ENCODE measurements around the gene ZNF418.
"Not testable (repeated sequence)": the region's sequence is repeated elsewhere in the genome, so short reads cannot be mapped to it uniquely, and the experiment has no call there.

The ZNF418 gene

DNA sequence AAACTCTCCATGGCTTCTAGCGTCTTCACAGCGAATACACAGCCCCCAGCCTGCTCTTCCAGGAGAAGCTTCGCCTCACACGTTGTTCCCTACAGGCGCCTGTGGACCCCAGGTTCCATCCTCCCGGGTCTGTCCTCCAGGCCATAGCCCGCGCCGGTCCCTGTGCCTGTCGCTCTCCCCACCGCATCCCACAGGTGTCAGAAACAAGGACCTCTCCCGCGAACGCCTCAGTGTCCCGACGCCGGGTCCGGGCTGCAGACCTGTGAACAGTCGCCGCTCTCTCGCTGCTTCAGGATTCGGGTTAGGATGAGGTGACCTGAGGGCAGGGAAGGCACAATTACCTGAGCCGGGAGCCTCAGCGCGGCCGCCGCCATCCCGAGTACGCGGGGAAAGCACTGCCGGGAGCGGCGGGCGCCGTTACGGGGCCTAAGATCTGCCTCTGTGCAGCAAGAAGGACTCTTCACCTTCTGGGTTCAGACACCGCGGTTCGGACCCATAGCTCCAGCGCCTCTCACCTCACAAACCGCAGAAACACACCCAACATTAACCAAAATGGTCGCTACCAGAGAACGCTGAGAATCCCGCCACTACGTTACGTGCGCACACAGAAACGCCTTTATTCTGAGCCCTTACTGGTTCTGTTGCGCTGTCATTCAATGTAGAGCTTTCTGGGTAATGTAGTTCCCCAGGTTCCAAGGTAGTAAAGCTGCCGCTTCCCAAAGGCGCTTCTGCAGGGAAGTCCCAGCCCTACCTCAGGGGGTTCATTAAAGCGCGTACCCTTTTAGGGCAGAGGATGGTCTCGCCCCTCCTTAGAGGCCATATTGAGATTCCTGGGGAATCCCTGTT lies at the start of gene ZNF418:
Gene ZNF418 (minus strand): TSS at position 583 of the 846 bp plus-strand sequence. CDS start 1,580 bp downstream, outside the sequence.
- in situ Hi-C loops (cut with MboI; ENCODE audit: low sequenced_read_pairs) = no loop called here

DNA sequence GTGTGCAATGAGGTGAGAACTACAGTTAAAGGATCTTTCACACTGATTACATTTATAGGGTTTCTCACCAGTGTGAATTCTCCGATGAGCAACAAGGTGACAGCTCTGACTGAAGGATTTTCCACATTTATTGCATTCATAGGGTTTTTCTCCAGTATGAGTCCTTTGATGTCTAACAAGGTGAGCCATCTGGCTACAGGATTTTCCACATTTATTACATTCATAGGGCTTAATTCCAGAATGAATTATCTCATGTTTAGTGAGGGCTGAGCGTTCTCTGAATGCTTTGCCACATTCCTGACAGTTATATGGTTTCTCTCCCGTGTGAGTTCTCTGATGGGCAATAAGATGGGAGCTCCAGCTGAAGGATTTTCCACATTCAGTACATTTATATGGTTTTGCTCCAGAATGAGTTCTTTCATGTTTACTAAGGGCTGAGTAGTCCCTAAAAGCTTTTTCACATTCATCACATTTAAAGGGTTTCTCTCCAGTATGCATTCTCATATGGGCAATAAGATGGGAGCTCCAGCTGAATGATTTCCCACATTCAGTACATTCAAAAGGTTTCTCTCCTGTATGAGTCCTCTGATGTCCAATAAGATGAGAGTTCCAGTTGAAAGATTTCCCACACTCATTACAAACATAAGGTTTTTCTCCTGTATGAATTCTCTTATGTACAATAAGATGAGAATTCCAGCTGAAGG lies 43.5 kb upstream of the ZNF418 start:
- in situ Hi-C loops (cut with MboI; ENCODE audit: low sequenced_read_pairs) = no loop called here

DNA sequence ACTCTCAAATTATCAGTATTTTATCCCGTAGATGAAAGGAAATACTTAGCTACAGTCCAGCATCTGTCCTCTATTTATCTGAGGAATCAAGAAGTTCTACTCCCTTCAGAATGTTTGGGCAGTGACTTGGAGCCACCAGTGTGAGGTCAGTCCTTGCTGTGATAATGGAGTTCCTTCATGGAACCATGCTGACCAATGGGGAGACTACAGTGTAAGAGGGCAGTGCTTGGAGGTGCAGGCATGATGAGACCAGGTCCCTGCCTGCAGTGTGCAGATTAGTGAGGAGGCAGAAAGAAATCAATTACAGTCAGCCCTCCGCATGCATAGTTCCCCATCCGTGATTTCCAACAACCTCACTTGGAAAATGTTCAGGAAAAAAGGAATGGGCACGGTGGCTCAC lies 39.2 kb upstream of the ZNF418 start, which contains the start of gene C19orf18:
Gene C19orf18 (minus strand): TSS at position 101 of the 400 bp plus-strand sequence. CDS start 102 bp downstream, outside the sequence.
- in situ Hi-C loops (cut with MboI; ENCODE audit: low sequenced_read_pairs) = no loop called here

DNA sequence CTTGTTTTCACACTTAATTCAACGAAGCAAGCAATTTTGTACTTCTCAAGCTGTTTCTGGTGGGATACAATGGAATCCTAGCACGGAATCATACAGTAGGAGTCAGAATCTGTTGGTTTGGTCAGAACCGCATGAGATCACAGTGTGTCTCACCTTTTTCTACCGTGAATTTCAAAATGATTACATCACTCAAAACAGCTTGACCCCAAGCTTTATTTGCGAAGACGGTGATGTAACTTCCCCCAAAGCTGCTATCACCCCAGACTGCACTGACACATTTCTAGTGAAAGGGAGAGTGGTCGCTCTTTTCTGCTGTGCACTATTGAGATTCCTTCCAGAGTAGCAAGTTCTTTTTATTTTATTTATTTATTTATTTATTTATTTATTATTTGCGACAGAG lies 29.6 kb upstream of the ZNF418 start:
- in situ Hi-C loops (cut with MboI; ENCODE audit: low sequenced_read_pairs) = no loop called here

DNA sequence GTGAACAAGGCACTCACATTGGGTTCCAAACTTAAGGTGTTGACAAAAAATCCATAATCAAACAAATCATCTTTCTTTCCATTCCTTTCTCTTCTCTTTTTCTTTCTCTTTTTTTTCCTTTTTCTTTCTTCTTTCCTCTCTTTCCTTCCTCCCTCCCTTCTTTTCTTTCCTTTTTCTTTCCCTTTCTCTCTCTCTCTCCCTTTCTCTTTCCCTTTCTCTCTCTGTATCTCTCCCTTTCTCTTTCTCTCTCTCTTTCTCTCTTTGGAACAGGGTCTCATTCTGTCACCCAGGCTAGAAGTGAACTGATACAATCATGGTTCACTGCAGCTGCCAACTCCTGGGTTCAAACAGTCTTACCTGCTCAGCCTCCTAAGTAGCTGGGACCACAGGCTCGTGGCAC lies 26.6 kb upstream of the ZNF418 start:
- in situ Hi-C loops (cut with MboI; ENCODE audit: low sequenced_read_pairs) = no loop called here

DNA sequence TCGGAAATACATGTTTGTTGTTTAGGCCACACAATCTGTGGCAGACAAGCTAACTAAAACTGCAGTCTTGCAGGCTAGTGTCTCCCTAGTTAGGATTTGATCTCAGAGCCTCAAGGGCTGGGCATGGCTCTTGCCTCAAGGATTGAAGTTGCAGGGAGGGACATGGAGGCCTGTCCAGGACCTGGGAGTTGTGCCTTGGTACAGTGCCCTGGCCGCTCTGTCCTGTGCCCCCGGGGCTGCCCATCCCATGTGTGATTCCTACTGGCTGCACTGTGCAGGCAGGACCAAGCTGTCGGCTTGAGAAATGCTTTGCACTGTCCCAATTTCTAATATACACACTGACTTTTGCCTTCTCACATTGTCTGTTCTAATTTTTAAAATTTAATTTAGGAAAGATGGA lies 19.8 kb upstream of the ZNF418 start:
- in situ Hi-C loops (cut with MboI; ENCODE audit: low sequenced_read_pairs) = no loop called here

DNA sequence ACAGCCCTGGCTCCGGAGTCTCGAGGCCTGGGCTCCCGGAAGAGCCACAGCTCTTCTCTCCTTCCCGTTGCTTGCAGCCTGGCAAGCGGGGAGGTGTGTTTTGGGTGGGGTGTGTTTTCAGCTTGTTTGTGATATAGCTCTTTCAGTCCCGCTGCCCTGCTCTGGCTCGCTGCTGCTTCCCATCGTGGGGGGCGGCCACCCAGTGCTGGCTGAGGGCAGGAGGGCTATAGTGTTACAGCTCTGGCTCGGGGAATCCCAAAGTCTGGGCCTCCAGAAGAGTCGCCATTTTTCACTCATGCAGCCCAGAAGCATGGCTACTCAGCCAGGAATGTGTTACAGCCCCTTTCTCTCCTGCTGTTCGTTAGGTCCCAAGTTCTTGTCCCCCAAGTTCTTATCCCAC lies 14.5 kb upstream of the ZNF418 start:
- in situ Hi-C loops (cut with MboI; ENCODE audit: low sequenced_read_pairs) = no loop called here

DNA sequence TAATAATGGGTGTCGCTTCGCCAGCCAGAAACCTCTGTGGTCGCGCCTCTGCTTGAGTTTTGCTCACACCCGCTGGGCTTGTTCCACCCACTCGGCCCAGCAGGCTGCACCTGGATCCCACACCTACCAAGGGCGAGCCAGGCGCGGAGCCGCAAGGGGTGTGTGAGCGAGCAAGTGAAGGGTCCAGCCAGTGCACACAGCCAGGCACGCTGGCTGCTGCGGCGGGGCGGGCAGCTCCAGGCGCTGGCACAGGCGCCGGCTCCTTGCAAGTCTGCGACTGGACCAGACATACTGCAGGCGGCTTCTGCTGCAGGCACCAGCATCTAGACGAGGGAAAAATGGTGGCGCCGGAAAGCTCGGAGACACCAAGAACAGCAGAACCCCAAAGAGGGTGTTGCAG lies 14.1 kb upstream of the ZNF418 start:
- in situ Hi-C loops (cut with MboI; ENCODE audit: low sequenced_read_pairs) = no loop called here

DNA sequence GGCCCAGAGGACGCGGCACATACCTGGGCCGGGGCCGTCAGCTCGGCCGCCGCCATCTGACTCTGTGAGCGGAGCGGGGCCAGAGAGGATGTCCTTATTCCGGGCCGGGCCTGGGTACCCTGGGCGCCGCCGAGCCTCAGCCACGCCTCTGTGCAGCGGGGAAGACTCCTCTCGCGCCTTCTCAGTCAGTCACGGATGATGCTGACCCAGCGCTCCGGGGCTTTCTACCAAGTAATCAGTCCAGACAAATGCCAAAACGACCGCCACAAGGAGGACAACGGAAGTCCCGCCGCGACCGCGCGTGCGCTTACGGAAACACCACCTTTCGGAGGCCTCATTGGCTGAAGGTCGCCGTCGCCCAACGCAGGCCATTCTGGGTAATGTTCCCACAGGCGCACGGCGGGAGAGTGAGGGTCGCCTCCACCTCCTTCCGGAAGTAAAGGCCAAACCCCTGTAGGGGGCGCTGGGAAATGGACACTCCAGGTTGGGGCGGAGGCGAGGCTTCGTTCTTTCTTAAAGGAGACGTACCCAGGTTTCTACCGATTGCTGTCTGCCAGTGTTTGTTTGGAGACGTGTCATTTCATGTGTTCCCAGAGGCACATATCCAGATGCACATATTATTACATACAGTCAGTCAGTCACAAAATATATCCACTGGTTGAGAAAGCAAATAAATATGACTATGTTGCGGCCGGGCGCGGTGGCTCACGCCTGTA lies 12.4 kb upstream of the ZNF418 start, which contains the start of gene ZNF256:
Gene ZNF256 (minus strand): TSS at position 288 of the 716 bp plus-strand sequence. CDS start 232 bp downstream, at position 56.
- in situ Hi-C loops (cut with MboI; ENCODE audit: low sequenced_read_pairs) = no loop called here

DNA sequence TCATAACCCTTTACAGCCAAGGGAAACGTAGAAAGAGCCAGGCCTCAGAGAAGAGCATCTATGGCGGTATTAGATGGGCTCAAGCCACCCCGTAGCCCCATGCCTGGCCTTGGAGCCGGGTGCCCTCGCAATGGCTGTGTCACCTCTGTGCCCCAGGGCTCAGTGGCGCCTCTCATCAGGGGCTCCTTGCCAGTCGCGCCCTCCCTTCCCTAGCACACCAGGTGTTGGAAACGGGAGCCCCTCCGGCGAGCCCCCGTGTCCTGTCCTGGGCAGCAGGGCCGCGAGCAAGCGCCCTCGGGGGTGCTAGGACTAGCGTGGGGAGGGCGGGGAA lies 11.9 kb upstream of the ZNF418 start:
- in situ Hi-C loops (cut with MboI; ENCODE audit: low sequenced_read_pairs) = no loop called here

DNA sequence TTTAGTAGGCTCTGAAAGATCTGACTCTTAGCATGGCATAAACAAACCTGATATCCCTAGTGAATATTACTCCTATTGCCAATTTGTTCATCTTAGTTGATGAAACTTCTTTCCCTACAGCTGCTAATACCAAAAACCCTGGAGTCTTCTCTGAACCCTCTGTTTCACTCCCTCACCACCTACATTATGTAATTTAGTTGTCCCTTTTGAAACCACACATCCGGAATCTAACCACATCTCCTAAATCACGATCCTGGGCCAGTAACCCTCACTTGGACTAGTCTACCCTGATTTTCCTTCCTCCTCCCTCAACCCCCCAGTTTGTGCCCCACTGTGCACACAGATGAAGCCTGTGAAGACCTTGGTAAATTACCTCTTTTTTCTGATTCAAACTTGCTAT lies 11.1 kb upstream of the ZNF418 start:
- in situ Hi-C loops (cut with MboI; ENCODE audit: low sequenced_read_pairs) = no loop called here

DNA sequence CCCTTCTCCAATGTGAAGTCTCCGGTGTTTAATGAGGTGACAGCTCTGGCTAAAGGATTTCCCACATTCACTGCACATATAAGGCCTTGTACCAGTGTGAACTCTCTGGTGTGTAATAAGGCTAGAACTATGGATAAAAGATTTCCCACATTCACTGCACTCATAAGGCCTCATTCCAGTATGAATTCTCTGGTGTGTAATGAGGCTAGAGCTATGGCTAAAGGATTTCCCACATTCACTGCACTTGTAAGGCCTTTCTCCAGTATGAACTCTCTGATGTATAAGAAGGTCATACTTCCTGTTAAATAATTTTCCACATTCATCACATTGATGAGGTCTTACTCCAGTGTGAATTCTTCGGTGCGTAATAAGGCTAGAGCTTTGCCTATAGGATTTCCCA lies 6.4 kb upstream of the ZNF418 start:
- in situ Hi-C loops (cut with MboI; ENCODE audit: low sequenced_read_pairs) = no loop called here

DNA sequence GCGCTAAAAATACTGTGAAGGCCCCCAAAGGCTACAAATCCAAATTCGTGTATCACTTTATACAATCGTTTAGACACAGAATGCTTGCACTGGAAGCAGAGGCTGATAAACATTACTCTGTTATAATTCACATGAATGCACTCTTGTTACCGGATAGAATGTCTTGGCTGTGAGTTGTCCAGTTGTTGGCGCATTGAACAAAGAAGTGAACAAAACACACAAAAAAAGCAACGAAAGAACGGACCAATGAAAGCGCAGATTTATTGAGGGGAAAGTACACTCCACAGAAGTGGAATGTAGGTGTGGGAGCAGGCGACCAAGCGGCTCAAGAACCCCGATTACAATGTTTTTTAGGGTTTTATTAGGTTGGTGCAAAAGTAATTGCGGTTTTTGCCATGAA lies 529 bp upstream of the ZNF418 start:
- in situ Hi-C loops (cut with MboI; ENCODE audit: low sequenced_read_pairs) = no loop called here

DNA sequence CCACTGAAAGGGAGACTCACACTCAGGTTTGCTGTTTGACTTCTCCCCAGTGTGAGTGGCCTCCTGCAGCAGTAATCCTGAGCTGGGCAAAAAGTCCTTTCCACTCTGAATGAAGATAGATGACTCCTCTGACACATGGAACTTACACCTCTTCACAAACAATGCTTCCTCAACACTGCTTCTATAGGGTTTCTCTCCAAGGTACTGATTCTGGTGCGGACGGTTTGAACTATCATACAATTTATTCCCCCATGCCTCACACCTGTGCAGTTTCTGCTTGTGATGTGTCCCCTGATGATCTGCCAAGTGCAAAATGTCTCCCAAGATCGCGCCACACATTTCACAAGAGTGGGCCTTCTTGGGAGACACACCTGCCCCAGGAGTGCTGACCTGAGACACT lies 7.6 kb downstream of the ZNF418 start:
- in situ Hi-C loops (cut with MboI; ENCODE audit: low sequenced_read_pairs) = no loop called here

DNA sequence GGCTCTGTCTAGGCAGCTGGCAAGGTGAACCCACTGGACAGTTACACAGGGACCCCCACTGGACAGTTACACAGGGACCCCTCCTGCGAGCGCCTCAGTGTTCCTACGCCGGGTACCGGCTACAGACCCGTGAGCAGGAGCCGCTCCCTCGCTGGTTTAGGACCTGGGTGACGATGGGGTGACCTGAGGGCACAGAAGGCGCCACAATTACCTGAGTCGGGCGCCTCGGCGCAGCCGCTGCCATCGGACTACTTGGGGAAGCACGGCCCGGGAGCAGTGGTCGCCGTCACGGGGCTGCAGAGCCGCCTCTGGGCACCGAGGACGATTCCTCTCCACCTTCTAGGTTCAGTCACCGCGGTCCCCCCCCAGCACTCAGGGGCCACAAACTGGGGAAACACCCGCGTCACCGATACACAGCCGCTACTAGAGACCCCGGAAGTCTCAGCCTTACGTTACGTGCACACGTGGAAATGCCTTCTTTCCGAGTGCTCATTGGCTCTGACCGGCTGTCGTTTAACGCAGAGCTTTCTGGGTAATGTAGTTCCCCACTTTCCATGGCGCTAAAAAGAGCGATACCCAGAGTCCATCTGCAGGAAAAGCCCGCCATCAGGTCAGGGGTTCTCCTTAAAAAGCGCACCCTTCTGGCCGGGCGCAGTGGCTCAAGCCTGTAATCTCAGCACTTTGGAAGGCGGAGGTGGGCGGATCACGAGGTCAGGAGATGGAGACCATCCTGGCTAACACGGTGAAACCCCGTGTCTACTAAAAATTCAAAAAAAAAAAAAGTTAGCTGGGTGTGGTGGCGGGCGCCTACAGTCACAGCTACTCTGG lies 18.8 kb downstream of the ZNF418 start, which contains the start of gene ZNF417:
Gene ZNF417 (minus strand): TSS at position 425 of the 828 bp plus-strand sequence. CDS start 181 bp downstream, at position 244.
- in situ Hi-C loops (cut with MboI; ENCODE audit: low sequenced_read_pairs) = not testable (repeated sequence)

DNA sequence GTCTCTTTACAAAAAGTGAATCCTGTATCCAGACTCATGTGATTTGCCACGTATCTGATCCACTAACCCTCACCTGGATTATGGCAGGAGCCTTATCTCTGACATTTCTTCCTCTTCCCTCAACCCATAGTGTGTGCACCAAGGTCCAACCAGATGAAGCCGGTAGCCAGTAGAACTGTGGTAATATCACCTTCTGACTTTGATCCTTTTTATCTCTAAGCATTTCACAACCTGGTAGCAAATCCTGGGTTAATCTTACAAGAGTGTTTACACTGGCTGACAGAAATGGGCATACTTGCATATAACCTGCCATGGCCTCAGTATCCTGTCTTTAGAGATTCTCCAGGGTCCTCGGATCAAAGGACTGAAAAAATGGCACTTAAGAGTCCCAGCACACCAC lies 20.7 kb downstream of the ZNF418 start:
- in situ Hi-C loops (cut with MboI; ENCODE audit: low sequenced_read_pairs) = no loop called here

DNA sequence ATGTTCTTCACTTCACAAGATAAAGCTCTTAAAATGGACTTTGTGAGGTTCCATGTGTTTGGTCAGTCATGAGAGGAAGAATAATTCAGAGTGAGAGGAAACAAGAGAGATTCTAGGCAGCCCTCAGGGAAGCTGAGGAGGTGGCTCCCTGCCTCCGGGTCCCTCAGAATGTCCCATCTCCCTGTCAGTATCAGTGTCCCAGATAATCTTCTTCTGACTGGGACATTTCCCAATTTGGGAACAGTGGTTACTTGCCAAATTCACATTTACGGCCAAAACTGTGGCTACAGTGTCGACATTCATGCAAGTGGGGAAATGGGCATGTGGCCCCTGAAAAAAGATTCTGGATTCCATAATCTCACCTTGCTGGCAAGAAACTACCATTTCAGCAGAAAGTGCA lies 27.8 kb downstream of the ZNF418 start:
- in situ Hi-C loops (cut with MboI; ENCODE audit: low sequenced_read_pairs) = no loop called here

DNA sequence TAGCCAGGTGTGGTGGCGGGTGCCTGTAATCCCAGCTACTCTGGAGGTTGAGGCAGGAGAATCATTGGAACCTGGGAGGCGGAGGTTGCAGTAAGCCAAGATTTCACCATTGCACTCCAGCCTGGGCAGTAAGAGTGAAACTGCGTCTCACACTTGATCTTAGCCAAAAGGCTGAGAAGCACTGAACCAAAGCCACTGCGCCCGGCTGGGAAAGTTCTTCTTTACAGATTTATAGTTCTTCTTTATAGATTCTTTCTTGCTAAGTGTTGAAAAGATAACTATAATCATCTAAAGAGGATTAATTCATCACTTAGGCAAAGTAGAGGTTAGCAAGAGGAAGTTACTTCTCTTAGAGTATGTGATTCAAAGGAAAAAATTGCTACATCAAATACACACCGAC lies 29.9 kb downstream of the ZNF418 start:
- in situ Hi-C loops (cut with MboI; ENCODE audit: low sequenced_read_pairs) = no loop called here

DNA sequence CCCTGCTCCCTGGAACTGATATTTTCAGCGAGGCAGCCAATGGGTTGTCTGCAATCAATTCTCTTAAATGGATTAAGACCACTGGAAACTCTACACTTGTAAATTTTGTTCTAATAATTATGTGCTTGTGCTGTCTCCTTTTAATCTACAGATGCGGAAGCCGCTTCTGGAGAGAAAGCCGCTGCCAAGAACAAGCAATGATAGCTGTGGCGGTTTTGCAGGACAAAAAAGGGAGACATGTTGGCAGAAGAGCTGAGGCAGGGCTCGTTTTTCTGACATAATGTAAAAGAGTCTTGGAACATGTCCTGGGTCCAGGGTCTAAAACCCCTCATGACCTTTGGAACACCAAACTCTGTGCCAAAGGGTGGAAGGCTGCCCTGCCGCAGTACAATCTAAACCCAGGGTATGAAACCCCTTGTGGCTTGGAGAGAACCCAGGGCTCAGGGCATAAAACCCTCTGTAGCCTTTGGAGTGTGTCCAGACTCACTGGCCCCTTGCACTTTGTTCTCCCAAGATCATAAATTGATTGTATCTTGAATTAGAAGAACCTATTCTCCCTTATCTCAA lies 31.5 kb downstream of the ZNF418 start:
- in situ Hi-C loops (cut with MboI; ENCODE audit: low sequenced_read_pairs) = no loop called here

DNA sequence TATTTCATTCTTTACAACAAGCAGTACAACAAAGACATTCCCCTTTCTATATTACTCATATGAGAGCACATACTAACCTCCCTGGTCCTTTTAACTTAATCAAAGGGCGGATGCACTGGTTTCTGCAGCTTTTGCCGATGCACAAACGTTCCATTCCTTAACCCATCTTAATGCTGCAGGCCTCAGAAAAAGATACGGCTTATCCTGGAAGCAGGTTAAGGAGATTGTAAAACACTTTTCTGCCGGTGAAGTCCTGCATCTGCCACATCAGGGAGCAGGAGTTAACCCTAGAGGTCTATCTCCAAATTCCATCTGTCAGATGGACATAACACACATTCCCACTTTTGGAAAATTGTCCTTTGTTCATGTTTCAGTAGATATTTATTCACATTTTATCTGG lies 34.9 kb downstream of the ZNF418 start:
- in situ Hi-C loops (cut with MboI; ENCODE audit: low sequenced_read_pairs) = no loop called here

All from HL-60/S4 (cell line).